G401.6 (cell line): ENCODE results near the gene LRCH1.
"Not testable (repeated sequence)": the region's sequence is repeated elsewhere in the genome, so short reads cannot be mapped to it uniquely, and the experiment has no call there.

ENCODE experiments used
- FAIRE-seq: peaks from 2 replicates; lab custom pipeline; 2012; peaks lifted over from hg19 to GRCh38; lab: Jason Lieb, UNC

Gene LRCH1

GRCh38 chr13:46552889-46553520 lies at the start of gene LRCH1:
TSS of gene LRCH1 (plus strand) at chr13:46553170. CDS start at chr13:46553397, 227 bp downstream.
- FAIRE-seq, result no peak

GRCh38 chr13:46504036-46504435 lies 48.9 kb upstream of the LRCH1 start:
- FAIRE-seq, result no peak

GRCh38 chr13:46507981-46508380 lies 45.0 kb upstream of the LRCH1 start:
- FAIRE-seq, result no peak

GRCh38 chr13:46509981-46510380 lies 43.0 kb upstream of the LRCH1 start:
- FAIRE-seq, result no peak

GRCh38 chr13:46515803-46516202 lies 37.2 kb upstream of the LRCH1 start:
- FAIRE-seq, result no peak

GRCh38 chr13:46516599-46517338 lies 36.2 kb upstream of the LRCH1 start:
- FAIRE-seq, result no peak

- FAIRE-seq, result not testable (repeated sequence)
These were observed 35.2 kb upstream of the LRCH1 start for GRCh38 chr13:46517748-46518147.

- no peak for FAIRE-seq
These were observed 33.8 kb upstream of the LRCH1 start for GRCh38 chr13:46519182-46519581.

- no peak for FAIRE-seq
These were observed 32.8 kb upstream of the LRCH1 start for GRCh38 chr13:46520166-46520565.

- FAIRE-seq, result no peak
These were observed 31.5 kb upstream of the LRCH1 start for GRCh38 chr13:46521486-46521885.

GRCh38 chr13:46521921-46522747 lies 30.8 kb upstream of the LRCH1 start:
- FAIRE-seq, result no peak

GRCh38 chr13:46522748-46523030 lies 30.3 kb upstream of the LRCH1 start:
- no peak for FAIRE-seq

- no peak for FAIRE-seq
These were observed 28.8 kb upstream of the LRCH1 start for GRCh38 chr13:46523972-46524752.

- FAIRE-seq, result no peak
These were observed 26.8 kb upstream of the LRCH1 start for GRCh38 chr13:46526100-46526735.

- no peak for FAIRE-seq
These were observed 26.2 kb upstream of the LRCH1 start for GRCh38 chr13:46526740-46527139.

GRCh38 chr13:46527237-46527636 lies 25.7 kb upstream of the LRCH1 start:
- FAIRE-seq, result no peak

- FAIRE-seq, result no peak
These were observed 23.6 kb upstream of the LRCH1 start for GRCh38 chr13:46529216-46529919.

- FAIRE-seq, result no peak
These were observed 22.7 kb upstream of the LRCH1 start for GRCh38 chr13:46530084-46530935.

GRCh38 chr13:46531953-46532352 lies 21.0 kb upstream of the LRCH1 start:
- FAIRE-seq, result no peak

- FAIRE-seq, result no peak
These were observed 18.0 kb upstream of the LRCH1 start for GRCh38 chr13:46535002-46535401.
